Measurements from ENCODE around the gene CPLX3.
A peak's percentile ranks its signal among the peaks of the same experiment; 100 is the strongest.

The CPLX3 gene

DNA sequence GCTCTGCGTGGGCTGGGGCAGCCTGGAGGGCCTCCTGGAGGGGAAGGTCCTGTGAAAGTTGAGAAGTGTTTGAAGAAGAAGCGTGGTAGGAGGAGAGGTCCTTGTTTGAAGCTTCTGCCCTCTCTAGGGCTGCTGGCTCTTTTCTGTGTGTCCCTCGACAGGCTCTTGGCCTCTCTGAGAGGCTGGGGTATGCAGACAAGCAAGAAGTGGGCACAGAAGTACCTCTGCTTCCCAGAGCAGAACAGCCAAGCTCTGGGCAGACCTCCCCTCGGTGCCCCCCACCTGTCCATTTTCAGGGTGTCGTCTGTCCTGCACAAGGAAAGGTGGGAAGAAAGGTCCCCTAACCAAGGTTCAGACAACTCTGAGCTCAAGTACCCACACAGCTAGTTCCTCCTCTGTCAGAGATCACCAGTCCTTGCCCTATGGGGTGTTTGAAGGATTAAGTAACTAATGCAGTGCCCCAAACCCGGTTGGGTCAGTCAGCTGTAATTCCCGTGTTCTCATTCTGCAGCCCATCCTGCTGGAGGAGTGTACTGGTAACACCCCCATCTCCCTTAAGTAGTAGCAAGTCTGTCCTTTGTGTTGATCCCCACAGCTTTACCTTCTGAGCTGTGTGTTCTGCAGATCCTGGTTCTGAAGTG is 38.3 kb upstream of the CPLX3 start:
- DNase-seq (ENCODE audit: insufficient read length, low spot score) (no peak), FAIRE-seq (no peak)

DNA sequence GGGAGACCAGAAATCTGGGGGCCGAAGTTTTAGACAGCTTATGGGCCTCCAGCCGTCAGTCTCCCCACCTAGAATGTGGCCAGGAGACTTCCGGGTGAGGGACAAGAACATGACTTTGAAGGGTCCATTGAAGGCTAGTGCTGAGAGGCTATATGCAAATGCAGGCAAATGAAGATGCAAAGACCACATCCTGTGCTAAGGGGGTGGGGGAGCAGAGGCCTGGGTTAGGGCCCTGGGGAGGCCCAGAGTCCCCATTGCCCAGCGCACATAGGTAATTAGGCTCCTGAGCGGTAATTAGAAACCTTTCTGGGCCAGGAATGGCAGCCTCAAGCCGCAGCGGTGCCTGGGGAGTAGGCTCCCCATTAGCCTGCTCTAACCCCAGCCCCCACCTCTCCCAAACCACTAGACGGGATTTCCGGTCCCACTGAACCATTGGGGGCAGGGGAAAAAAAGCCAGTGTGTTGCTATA is 37.7 kb upstream of the CPLX3 start:
- FAIRE-seq: no peak

DNA sequence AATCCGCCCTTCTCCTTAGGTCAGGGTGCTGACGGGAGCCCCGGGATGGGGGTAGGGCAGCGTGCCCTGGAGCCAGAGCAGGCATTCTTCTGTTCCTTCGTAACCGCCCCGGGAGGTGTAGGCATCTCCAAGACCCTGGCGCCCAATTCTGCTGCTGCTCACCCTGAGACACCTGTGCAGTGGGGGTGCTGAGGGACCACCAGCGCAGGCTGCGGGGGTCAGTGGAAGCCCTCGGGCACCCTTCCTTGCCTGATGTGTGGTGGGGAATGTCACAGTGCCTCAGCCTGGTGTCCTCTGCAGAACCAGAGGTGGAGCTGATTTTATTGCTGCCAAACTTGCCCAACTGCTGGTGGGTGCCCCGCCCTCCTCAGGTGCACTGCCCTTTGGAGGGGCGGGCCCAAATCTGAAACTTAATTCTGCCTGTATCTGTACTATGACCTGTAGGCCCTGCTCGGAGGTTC is 37.2 kb upstream of the CPLX3 start:
- FAIRE-seq (no peak), DNase-seq (ENCODE audit: insufficient read length, low spot score) (no peak)

More for the DNA sequence above, 37.7 kb upstream of the CPLX3 start:
- DNase-seq (ENCODE audit: insufficient read length, low spot score): no peak

DNA sequence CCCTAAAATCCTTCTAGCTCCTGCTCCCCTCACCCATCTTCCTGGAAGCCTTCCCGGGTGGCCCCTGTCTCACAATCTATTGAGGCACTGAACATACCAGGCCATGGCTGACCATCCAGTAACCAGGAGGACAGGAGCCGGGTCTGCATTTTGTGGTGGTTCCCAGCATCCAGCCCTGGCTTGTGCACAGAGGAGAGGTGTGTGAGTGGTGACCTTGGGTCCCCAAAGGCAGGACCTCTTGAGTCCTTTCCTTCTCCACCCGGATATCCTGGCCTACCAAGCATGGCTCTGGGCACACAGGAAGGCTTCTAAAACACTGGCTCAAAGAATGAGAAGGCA is 36.7 kb upstream of the CPLX3 start:
- FAIRE-seq: no peak
- no peak for DNase-seq (ENCODE audit: insufficient read length, low spot score)

DNA sequence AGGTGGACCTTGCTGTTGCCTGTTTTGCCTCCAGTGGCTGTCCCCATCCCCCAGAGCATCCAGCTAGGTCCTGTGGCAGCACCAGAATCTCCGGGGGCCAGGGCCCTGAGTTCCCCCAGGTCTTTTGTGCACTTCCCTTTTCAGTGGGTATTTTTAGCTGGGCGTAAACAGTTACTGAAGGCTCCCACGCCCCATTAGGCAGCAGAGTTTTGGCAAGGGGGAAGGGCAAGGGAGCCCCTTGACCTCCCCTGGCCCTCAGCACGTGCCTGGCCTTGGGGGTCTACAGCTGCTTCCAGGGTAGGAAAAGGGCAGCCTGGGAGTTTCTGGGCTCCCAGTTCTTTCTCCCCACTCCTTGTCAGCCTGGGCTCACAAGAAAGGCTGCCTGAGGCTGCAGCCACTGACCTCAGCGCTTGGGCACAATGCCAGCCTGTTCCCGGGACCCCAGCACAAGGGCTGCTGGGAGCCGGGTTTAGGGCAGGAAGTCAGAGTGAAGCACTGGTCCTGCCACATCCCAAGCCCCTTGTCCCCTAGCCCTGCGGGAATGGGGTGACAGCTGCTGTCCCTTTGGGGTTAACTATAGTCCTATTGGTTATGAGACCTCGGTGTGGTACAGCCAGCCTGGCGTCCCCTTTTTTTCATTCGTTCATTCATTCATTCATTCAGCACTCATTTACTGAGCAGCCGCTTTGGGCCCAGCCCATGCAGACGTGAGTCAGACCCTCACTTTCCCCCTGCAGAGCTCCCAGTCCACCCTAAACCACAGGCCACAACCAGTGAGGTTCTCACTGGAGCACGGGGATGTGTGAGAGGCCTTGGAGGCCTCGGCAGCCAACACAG is 36.1 kb upstream of the CPLX3 start:
- peak; percentile 54 for DNase-seq (ENCODE audit: insufficient read length, low spot score)
- FAIRE-seq: no peak

DNA sequence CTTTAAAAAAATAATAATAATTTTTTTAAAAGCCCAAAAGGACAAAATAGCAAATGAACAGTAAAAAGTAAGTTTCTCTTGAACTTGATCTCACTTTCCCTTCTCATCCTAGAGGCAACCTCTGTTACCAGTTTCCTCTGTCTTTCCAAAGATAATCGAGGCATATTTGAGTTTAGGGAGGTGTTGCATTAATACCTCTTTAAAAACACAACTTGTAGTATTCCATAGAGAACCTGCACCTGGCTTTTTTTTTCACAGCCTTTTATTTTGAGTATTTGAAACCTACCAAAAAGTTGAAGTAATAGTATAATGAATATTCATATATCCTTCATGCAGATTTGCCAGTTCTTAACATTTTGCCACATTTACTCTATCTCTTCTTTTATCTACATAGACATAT is 35.4 kb upstream of the CPLX3 start:
- no peak for FAIRE-seq
- no peak for DNase-seq (ENCODE audit: insufficient read length, low spot score)

DNA sequence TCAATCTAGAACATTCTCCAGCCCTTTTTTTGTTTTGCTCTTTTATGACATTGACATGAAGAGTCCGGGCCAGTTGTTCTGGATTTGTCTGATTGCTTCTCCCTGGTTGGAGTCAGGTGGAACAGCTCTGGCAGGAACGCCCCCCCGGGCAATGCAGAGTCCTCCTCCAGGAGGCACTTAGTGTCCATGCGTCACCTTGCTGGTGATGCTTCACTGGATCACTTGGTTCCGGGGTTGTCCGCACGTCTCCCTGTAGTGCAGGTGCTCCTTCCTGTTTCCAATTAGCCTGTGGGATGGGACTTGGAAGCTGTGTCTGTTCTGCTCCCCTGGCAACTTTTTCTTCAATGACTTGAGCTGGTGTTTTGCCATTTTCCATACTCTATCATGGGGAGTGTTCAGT is 34.8 kb upstream of the CPLX3 start:
- DNase-seq (ENCODE audit: insufficient read length, low spot score) (no peak), FAIRE-seq (no peak)

DNA sequence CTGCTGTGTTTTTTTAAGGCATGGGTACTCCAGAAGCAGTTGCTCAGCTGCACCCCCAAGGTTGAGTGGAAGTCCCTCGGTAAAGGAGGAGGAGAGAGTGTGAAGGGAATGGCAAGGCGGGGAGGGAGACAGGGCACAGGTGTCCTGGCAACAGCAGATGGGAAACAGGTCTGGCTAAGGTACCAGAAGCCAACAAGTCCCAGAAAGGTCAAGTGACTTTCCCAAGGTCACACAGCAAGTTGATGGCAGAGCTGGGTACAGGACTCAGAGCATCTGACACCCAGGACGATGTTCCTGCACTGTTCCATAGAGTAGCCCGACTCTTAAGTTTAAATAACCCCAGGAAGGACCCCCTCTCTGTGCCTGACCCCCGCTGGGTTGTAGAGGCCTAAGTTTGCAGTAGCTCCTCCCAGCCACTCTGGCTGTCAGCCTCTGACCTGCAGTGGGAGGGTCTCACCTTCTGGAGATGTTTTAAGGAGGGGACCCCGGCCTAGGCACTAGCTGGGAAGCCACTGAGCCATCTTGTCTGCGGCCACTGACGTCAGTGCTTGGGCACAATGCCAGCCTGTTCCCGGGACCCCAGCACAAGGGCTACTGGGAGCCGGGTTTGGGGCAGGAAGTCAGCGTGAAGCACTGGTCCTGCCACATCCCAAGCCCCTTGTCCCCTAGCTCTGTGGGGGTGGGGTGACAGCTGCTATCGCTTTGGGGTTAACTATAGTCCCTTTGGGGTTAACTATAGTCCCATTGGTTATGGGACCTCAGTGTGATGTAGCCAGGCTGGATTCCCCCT is 34.0 kb upstream of the CPLX3 start:
- FAIRE-seq (no peak), DNase-seq (ENCODE audit: insufficient read length, low spot score) (no peak)

DNA sequence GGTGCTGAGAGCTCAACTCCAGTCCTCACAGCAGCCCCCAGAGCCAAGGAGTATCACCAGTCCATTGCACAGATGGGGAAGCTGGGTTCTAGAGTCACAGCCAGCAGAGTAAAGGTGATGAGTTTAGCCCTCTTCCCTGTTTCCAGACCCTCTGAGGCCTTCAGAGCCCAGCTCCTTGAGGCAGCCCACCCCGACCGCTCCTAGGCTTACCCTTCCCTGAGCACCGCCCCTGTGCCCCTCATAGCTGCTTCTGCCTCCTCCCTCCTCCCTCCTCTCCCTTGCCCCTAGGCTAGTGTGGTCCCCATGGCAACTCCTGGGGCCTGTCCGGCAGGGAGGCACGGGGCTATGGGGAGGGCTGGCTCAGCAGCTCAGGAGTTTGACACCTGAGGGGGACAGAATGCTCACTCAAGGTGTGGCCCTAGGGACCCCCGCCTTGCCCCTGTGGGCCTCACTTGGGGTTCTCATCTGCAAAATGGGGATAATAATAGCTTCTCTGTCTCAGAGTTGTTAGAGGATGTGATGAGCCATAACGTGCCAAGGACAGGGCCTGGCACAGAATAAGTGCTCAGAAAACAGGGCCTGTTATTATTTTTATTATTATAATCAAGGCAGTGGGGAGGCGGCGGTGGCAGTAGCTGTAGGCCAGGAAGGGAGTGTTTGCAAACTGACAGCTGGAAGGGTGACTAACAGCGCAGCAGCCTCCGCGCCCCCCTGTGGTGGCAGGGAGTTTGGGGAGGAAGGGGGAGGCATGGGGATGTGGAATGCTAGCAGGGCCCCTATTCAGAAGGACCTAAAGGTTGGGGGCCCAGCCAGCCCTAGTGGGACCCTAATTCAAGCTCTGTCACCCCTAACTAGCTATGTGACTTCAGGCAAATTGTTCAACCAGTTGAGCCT is 33.0 kb upstream of the CPLX3 start:
- no peak for DNase-seq (ENCODE audit: insufficient read length, low spot score)
- FAIRE-seq: no peak

DNA sequence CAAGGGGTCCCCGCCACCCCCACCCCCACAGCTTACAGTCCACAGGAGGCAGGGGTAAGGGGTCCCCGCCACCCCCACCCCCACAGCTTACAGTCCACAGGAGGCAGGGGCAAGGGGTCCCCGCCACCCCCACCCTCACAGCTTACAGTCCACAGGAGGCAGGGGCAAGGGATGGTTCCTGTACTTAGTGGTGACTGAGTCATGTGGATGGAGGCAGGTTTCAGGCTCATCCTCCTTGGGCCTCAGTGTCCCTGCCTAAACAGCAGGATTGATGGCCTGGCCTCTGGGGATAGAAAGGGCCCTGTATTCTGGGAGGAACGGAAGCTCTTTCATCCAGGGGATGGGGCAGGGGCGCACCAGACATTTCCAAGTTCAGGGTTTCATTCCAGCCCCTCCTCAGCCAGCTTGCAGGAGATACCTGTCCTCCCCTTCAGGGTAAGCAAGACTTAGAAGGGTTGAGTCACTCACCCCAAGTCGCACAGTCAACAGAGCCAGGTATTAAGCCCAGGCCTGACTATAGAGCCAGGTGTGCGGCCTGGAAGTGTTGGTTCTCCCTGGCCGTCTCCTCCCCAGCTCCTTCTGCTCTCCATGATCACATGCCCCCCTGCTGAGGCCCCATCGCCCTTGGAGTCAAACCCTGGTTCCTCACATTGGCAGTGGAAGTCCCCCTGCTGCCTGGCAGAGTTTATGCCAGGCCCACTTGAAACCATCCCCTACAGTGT is 32.0 kb upstream of the CPLX3 start:
- FAIRE-seq: no peak
- no peak for DNase-seq (ENCODE audit: insufficient read length, low spot score)

DNA sequence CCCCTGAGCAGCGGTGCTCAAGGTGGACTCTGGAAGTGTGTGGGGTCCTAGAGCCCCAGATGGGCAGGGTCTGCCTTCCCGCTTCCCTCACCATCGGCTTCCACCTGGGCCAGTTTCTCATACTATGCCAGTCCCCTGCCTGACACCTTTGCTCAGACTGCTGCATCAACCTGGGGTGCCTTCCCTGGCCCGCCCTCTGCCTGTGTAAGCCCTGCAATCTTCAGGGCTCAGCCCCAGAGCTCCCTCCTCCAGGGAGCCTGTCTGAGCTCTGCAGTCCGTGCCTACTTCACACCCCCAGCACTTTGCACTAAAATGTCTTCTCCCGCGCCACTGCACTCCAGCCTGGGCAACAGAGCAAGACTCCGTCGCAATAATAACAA is 31.5 kb upstream of the CPLX3 start:
- FAIRE-seq (no peak), DNase-seq (ENCODE audit: insufficient read length, low spot score) (no peak)

DNA sequence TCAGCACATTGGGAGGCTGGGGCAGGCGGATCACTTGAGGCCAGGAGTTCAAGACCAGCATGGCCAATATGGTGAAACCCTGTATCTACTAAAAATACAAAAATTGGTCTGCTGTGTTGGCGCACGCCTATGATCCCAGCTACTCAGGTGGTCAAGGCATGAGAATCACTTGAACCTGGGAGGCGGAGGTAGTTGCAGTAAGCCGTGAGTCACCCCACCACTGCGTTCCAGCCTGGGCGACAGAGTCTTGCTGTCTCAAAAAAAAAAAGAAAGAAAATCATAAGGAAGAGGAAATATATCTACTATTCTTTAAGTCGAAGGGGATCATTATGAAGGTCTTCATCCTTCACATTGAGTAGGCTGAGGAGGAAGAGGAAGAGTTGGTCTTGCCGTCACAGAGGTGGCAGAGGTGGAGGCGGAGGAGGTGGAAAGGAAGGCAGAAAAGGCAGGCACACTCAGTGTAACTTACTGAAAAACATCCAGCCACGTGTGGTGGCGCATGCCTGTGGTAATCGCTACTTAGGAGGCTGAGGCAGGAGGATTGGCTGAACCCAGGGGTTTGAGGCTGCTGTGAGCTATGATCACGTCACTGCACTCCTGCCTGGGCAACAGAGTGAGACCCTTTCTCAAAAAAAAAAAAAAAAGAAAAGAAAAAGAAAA is 30.3 kb upstream of the CPLX3 start:
- DNase-seq (ENCODE audit: insufficient read length, low spot score) (no peak), FAIRE-seq (no peak)

DNA sequence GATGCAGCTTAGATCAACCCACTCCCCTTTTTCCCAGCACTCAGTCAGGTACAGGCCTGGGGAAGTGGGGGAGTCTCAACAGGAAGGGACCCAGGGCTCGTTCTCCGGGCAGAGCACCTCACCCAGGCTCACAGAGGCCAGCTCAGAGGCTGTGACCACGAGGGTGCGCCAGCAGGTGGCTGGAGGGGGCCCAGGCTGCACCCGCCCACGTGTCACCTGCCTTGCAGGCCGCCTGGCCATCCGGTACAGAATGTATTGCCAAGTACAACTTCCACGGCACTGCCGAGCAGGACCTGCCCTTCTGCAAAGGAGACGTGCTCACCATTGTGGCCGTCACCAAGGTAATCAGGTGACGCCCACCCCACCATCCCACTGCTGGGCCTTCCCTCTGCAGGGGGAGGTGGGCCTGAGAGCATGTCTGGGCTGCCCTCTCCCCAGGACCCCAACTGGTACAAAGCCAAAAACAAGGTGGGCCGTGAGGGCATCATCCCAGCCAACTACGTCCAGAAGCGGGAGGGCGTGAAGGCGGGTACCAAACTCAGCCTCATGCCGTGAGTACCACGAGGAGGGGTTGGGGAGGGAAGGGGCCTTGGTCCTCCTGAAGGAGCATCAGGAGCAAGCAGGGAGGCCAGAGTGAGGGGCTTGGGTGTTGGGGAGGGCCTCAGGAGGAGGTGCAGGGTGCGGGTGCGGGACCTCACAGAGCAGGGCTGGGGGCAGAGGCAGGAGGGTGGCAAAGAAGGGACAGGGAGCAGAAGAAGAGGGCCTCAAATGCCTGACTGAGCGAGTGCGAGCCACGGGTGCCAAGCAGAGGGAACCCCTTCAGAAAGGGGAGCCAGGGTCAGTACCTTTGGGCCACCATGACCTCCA is 27.8 kb upstream of the CPLX3 start:
- FAIRE-seq (no peak), DNase-seq (ENCODE audit: insufficient read length, low spot score) (no peak)

DNA sequence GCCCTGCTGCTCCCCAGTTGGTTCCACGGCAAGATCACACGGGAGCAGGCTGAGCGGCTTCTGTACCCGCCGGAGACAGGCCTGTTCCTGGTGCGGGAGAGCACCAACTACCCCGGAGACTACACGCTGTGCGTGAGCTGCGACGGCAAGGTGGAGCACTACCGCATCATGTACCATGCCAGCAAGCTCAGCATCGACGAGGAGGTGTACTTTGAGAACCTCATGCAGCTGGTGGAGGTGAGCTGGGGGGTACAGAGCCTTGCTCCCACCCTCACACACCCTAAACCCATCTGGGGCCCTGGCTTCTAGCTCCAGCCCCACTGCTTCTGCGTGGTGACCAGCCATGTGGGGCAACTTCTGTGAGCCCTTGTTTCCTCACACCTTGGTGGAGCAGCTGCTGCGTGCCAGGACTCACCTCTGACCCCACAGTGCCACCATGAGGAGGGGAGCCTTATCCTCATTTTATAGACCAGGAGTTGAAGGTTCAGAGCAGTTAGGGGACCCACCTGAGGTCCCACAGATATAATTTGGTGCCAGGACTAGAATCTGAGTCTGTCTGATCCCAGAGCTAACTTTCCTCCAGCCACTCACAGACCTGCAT is 27.1 kb upstream of the CPLX3 start:
- DNase-seq (ENCODE audit: insufficient read length, low spot score): no peak
- no peak for FAIRE-seq

DNA sequence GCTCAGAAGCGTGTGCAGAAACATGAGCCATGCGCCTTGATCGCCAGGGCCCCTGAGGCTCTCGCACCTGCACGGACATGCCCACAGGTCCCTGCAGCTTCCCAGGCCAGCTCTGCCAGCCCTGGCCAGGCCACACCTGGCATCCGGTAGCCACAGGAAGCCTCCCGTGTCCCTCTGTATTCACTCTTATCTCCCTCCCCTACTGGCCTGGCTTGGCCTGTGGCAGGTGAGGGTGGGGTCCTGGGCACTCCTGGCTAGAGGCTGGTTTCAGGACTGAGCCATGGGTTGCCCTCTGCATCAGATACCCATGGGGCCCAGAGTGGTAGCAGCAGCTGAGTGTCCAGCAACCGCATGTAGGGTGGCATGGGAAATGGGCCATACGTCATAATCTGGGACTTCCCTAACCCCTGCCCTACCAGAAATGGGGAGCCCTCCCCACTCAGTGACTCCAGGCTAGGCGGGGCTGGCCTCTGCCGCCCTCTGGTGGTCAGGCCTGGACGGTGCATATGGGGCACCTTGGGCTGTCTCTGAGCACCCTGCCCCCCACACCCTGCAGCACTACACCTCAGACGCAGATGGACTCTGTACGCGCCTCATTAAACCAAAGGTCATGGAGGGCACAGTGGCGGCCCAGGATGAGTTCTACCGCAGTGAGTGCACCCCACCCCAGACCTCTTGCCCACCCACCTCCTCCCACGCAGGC is 26.4 kb upstream of the CPLX3 start:
- DNase-seq (ENCODE audit: insufficient read length, low spot score) (peak; percentile 86), FAIRE-seq (peak; percentile 84)

DNA sequence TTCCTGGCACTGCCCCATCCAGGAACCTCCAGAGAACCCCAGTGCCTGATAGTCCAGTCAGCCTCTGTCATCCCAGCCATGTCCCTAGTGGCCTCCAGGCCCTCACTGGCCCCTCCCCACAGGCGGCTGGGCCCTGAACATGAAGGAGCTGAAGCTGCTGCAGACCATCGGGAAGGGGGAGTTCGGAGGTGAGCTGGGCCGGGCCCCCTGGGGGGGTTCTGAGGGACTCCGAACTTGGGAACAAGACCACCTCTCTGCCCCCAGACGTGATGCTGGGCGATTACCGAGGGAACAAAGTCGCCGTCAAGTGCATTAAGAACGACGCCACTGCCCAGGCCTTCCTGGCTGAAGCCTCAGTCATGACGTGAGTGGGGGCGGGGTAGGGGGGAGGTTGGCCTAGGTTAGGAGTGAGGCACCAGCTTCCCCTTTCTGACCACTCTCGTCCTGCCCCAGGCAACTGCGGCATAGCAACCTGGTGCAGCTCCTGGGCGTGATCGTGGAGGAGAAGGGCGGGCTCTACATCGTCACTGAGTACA is 25.8 kb upstream of the CPLX3 start:
- FAIRE-seq (no peak), DNase-seq (ENCODE audit: insufficient read length, low spot score) (no peak)

DNA sequence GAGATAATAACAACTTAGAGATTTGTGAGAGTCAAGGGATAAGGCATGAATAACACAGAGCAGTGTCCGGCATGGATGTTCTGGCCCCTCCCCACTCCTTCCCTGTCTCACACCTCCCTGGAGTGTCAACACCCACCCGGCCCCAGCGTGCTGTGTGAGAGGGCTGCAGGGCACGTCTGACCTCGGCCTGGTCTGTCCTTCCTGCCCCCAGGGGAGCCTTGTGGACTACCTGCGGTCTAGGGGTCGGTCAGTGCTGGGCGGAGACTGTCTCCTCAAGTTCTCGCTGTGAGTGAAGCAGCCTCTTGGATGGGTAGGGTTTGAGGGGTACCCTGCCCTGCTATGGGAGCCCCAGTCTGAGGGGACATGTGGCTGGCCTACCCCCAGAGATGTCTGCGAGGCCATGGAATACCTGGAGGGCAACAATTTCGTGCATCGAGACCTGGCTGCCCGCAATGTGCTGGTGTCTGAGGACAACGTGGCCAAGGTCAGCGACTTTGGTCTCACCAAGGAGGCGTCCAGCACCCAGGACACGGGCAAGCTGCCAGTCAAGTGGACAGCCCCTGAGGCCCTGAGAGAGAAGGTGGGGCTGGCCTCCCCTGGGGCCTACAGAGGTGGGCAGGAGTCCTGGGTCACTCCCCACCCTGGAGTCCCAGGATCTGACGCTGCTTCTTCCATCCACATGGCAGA is 25.0 kb upstream of the CPLX3 start:
- FAIRE-seq: no peak
- no peak for DNase-seq (ENCODE audit: insufficient read length, low spot score)
